Activated naive CD8-positive, alpha-beta T cell treated with anti-CD3 and anti-CD28 coated beads, Interleukin-2, amount 50 U/mL, for 16 hours (primary cell): ENCODE data around the gene IL1B.

ENCODE experiments used
- DNase-seq: peaks from one replicate; pipeline ENCODE4 v3.0.0-alpha.2; 2020; ENCODE audit warnings: low read depth, low spot score

Gene IL1B

GRCh38 chr2:112783187-112783714, 53.3 kb downstream of the IL1B start:
- DNase-seq, result no peak

GRCh38 chr2:112782234-112782799, 54.3 kb downstream of the IL1B start:
- DNase-seq, result no peak
